ENCODE results near the gene RGS12.

RGS12 gene

DNA sequence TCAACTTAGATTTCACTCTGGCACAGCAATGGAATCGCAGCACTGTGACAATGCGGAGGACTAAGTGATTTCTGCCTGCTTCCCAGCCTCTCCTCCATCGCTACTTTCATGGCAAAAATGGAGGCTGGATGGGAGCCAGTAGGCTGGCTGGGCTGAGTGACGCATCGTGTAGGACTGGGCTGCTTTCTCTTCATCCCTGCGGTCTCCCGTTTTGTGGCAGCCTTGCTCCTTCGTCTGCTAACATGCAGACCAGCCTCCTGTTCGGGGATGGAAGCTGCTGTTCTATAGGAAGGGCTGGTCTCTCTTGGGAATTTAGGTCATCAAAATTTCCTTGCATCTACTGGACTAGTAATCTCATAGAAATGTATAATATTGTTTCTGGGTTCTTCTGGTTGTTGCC, 15.8 kb upstream of the RGS12 start:
- no peak overlapping the region for H3K27ac ChIP-seq (replicated peaks)
- DNase-seq (ENCODE audit: low read depth in 1 of 2, low spot score in 1 of 2), result no peak
- TF ChIP-seq, protein P1, sequence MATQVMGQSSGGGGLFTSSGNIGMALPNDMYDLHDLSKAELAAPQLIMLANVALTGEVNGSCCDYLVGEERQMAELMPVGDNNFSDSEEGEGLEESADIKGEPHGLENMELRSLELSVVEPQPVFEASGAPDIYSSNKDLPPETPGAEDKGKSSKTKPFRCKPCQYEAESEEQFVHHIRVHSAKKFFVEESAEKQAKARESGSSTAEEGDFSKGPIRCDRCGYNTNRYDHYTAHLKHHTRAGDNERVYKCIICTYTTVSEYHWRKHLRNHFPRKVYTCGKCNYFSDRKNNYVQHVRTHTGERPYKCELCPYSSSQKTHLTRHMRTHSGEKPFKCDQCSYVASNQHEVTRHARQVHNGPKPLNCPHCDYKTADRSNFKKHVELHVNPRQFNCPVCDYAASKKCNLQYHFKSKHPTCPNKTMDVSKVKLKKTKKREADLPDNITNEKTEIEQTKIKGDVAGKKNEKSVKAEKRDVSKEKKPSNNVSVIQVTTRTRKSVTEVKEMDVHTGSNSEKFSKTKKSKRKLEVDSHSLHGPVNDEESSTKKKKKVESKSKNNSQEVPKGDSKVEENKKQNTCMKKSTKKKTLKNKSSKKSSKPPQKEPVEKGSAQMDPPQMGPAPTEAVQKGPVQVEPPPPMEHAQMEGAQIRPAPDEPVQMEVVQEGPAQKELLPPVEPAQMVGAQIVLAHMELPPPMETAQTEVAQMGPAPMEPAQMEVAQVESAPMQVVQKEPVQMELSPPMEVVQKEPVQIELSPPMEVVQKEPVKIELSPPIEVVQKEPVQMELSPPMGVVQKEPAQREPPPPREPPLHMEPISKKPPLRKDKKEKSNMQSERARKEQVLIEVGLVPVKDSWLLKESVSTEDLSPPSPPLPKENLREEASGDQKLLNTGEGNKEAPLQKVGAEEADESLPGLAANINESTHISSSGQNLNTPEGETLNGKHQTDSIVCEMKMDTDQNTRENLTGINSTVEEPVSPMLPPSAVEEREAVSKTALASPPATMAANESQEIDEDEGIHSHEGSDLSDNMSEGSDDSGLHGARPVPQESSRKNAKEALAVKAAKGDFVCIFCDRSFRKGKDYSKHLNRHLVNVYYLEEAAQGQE (IDR thresholded peaks at IDR 0.05; ENCODE audit: insufficient replicate concordance, low read depth), result no peak
- no peak for TF ChIP-seq SPI1 (IDR thresholded peaks at IDR 0.05; ENCODE audit: borderline replicate concordance, low read depth)
- no peak for TF ChIP-seq GABPA (IDR thresholded peaks at IDR 0.05; ENCODE audit: low read depth)
- no peak for TF ChIP-seq POLR2AphosphoS5 (IDR thresholded peaks at IDR 0.05; ENCODE audit: low read depth)
- TF ChIP-seq, protein P2, sequence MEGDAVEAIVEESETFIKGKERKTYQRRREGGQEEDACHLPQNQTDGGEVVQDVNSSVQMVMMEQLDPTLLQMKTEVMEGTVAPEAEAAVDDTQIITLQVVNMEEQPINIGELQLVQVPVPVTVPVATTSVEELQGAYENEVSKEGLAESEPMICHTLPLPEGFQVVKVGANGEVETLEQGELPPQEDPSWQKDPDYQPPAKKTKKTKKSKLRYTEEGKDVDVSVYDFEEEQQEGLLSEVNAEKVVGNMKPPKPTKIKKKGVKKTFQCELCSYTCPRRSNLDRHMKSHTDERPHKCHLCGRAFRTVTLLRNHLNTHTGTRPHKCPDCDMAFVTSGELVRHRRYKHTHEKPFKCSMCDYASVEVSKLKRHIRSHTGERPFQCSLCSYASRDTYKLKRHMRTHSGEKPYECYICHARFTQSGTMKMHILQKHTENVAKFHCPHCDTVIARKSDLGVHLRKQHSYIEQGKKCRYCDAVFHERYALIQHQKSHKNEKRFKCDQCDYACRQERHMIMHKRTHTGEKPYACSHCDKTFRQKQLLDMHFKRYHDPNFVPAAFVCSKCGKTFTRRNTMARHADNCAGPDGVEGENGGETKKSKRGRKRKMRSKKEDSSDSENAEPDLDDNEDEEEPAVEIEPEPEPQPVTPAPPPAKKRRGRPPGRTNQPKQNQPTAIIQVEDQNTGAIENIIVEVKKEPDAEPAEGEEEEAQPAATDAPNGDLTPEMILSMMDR (IDR thresholded peaks at IDR 0.05; ENCODE audit: insufficient read depth, low read length), result no peak
- no peaks in the 10 kb centered on the region for H3K27me3 ChIP-seq (ENCODE audit: insufficient read depth, poor library complexity, severe bottlenecking)
- H3K4me3 ChIP-seq (replicated peaks; ENCODE audit: insufficient read depth, low read length), result no peak overlapping the region

DNA sequence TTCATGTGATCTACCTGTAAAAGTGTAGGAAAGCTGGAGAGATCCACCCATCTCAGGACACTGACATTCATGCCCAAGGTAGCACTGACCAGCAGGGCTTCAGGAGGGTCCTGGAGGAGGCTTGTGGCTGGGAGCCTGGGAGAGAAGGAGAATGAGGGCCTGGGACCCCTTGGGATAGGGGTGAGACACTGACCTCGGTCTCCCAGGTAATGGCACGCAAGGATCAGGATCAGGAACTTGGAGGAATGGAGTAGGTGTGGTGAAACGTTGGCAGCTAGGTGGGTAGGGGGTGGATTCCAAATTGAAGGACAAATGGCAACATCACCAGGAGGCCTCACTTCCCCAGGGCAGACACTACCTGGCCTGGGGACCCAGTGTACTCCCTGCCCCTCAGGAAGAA, 12.4 kb upstream of the RGS12 start:
- H3K27me3 ChIP-seq (ENCODE audit: insufficient read depth, poor library complexity, severe bottlenecking), result no peaks in the 10 kb centered on the region

DNA sequence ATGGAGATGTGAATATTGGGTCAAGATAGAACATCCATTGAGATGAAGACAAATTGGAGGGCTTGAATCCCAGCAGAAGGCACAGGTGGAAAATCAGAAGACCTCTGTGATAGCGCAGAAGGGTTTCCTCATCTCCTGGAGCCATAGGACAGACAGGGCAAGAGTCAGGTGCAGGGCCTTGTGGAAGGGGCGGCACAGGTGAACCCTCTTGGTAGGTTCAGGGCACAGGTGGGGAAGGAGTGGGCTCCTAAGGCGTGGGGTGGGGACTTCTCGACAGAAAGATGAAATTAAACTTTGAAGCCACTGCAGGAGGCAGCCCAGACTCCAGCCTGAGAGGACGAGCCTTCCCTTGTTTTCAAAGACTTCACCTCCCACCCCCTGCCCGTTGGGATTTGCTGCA, 9.3 kb upstream of the RGS12 start:
- Histone ChIP-seq H3K4me3 (replicated peaks; ENCODE audit: insufficient read depth, low read length) (no peak overlapping the region), H3K27ac (replicated peaks) (no peak overlapping the region), H3K27me3 (ENCODE audit: insufficient read depth, poor library complexity, severe bottlenecking) (no peaks in the 10 kb centered on the region)
- TF ChIP-seq POLR2AphosphoS5 (IDR thresholded peaks at IDR 0.05; ENCODE audit: low read depth) (no peak), GABPA (IDR thresholded peaks at IDR 0.05; ENCODE audit: low read depth) (no peak), SPI1 (IDR thresholded peaks at IDR 0.05; ENCODE audit: borderline replicate concordance, low read depth) (no peak)
- TF ChIP-seq, protein P1 (IDR thresholded peaks at IDR 0.05; ENCODE audit: insufficient replicate concordance, low read depth), result no peak
- TF ChIP-seq, protein P2 (IDR thresholded peaks at IDR 0.05; ENCODE audit: insufficient read depth, low read length), result no peak
- DNase-seq (ENCODE audit: low read depth in 1 of 2, low spot score in 1 of 2), result no peak

More for the DNA sequence above, 12.4 kb upstream of the RGS12 start:
- TF ChIP-seq POLR2AphosphoS5 (IDR thresholded peaks at IDR 0.05; ENCODE audit: low read depth) (no peak), SPI1 (IDR thresholded peaks at IDR 0.05; ENCODE audit: borderline replicate concordance, low read depth) (no peak), GABPA (IDR thresholded peaks at IDR 0.05; ENCODE audit: low read depth) (no peak)
- TF ChIP-seq, protein P1 (IDR thresholded peaks at IDR 0.05; ENCODE audit: insufficient replicate concordance, low read depth), result no peak
- TF ChIP-seq, protein P2 (IDR thresholded peaks at IDR 0.05; ENCODE audit: insufficient read depth, low read length), result no peak
- no peak overlapping the region for H3K4me3 ChIP-seq (replicated peaks; ENCODE audit: insufficient read depth, low read length)
- H3K27ac ChIP-seq (replicated peaks), result no peak overlapping the region
- no peak for DNase-seq (ENCODE audit: low read depth in 1 of 2, low spot score in 1 of 2)
